PFSK-1 (cell line): Measurements from ENCODE around the gene CNTNAP2.

Source experiments
- FOXP2 ChIP-seq: optimal IDR thresholded peaks from 2 replicates; pipeline ENCODE3; 2011; ENCODE audit warnings: borderline replicate concordance, control low read depth, inconsistent platforms; ENCODE audit not compliant: insufficient read depth; ENCODE audit errors: extremely low read length, extremely low read depth
- POLR2AphosphoS5 ChIP-seq: IDR thresholded peaks from 2 replicates; pipeline ENCODE4 v1.6.1; 2012; ENCODE audit warnings: low read depth, mild to moderate bottlenecking, control low read depth, low read length, moderate library complexity
- REST ChIP-seq, 2 experiments: IDR thresholded peaks; 2 replicates each; pipeline versions ENCODE4 v1.6.1 to v1.8.0; 2011 to 2012; ENCODE audit warnings: low read depth in 2 of 2, low read length in 2 of 2, control low read depth in 1 of 2, inconsistent platforms in 1 of 2, mild to moderate bottlenecking in 1 of 2, moderate library complexity in 1 of 2; ENCODE audit not compliant: insufficient read depth in 1 of 2
- SIN3A ChIP-seq: IDR thresholded peaks from 2 replicates; pipeline ENCODE4 v1.6.1; 2012; ENCODE audit warnings: mild to moderate bottlenecking, low read length, moderate library complexity, borderline replicate concordance; ENCODE audit not compliant: insufficient read depth
- TAF1 ChIP-seq: IDR thresholded peaks from 2 replicates; pipeline ENCODE4 v1.6.1; 2012; ENCODE audit warnings: low read length, control low read depth, borderline replicate concordance; ENCODE audit not compliant: insufficient read depth

GRCh38 chr7:148173369-148173768, 2056.8 kb downstream of the CNTNAP2 start:
- TF ChIP-seq POLR2AphosphoS5 (no peak), REST (IDR thresholded peaks at IDR 0.05; ENCODE audit: insufficient read depth in 1 of 2, low read depth in 2 of 2, low read length in 2 of 2) (no peak), TAF1 (no peak), FOXP2 (no peak), SIN3A (no peak)
